ENCODE measurements around the gene MOCOS. TPM values are rescaled to one million over a fixed set of nuclear protein-coding genes. Genes with fewer than 3 reads are reported as not detected.

The MOCOS gene
- total and polyA plus RNA-seq, 4 donors, result 0.76 to 1.1 (median 0.83) TPM

GRCh38 chr18:36304723-36305122 lies 117.4 kb downstream of the MOCOS start:
- no CpG with 5 or more reads among the region's 3 CpGs for WGBS (ENCODE audit: insufficient coverage)
- no peaks in the 10 kb centered on the region for H3K27me3 ChIP-seq (ENCODE audit: control insufficient read depth, insufficient read depth, low read length)
- no peaks in the 10 kb centered on the region for H3K9me3 ChIP-seq (ENCODE audit: control insufficient read depth, insufficient read depth, low read length)
- no peak overlapping the region for H3K4me3 ChIP-seq (ENCODE audit: low read depth, low read length)
- H3K4me1 ChIP-seq (ENCODE audit: control insufficient read depth, insufficient read depth, low read length), result peaks cover 6% of the 10 kb centered on the region
- DNase-seq (ENCODE audit: low read depth in 4 of 6, low spot score in 6 of 6), result no peak
- H3K36me3 ChIP-seq (ENCODE audit: control insufficient read depth, insufficient read depth, low read length), result no peaks in the 10 kb centered on the region
- no peak overlapping the region for H3K27ac ChIP-seq (ENCODE audit: low read depth, low read length)

DNA sequence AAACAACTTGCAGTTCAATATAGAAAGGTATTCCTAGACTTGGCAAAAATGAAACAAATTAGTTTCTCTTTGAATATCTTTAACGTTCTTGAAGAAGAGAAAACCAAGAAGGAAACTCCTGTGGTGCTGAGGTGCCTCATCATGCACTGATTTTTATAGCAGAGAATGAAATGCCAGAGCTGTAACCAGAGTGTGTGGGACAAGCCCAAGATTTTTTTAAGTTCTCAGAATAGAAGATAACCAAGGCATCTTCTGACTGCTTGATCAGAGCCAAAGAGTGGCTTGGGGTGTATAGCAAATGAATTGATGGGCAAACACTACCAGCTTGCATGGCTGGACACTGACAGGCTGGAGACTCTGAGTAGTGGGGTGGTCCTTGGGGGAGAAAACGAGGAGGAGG lies 118.1 kb downstream of the MOCOS start:
- H3K27ac ChIP-seq (ENCODE audit: low read depth, low read length), result no peak overlapping the region
- no peaks in the 10 kb centered on the region for H3K36me3 ChIP-seq (ENCODE audit: control insufficient read depth, insufficient read depth, low read length)
- 50% methylated on average over 1 of the region's 2 CpGs for WGBS (ENCODE audit: insufficient coverage)
- no peak for DNase-seq (ENCODE audit: low read depth in 4 of 6, low spot score in 6 of 6)
- no peak overlapping the region for H3K4me3 ChIP-seq (ENCODE audit: low read depth, low read length)
- H3K4me1 ChIP-seq (ENCODE audit: control insufficient read depth, insufficient read depth, low read length), result peaks cover 2% of the 10 kb centered on the region
- H3K9me3 ChIP-seq (ENCODE audit: control insufficient read depth, insufficient read depth, low read length), result no peaks in the 10 kb centered on the region
- H3K27me3 ChIP-seq (ENCODE audit: control insufficient read depth, insufficient read depth, low read length), result no peaks in the 10 kb centered on the region

GRCh38 chr18:36307513-36307912 lies 120.2 kb downstream of the MOCOS start:
- no peaks in the 10 kb centered on the region for H3K27me3 ChIP-seq (ENCODE audit: control insufficient read depth, insufficient read depth, low read length)
- no peaks in the 10 kb centered on the region for H3K9me3 ChIP-seq (ENCODE audit: control insufficient read depth, insufficient read depth, low read length)
- H3K27ac ChIP-seq (ENCODE audit: low read depth, low read length), result no peak overlapping the region
- H3K4me3 ChIP-seq (ENCODE audit: low read depth, low read length), result no peak overlapping the region
- H3K4me1 ChIP-seq (ENCODE audit: control insufficient read depth, insufficient read depth, low read length), result no peaks in the 10 kb centered on the region
- DNase-seq (ENCODE audit: low read depth in 4 of 6, low spot score in 6 of 6), result no peak
- H3K36me3 ChIP-seq (ENCODE audit: control insufficient read depth, insufficient read depth, low read length), result peaks cover 3% of the 10 kb centered on the region

- 79% methylated on average over 6 of the region's 7 CpGs for WGBS (ENCODE audit: insufficient coverage)
These were observed 121.6 kb downstream of the MOCOS start for GRCh38 chr18:36308711-36309435.

GRCh38 chr18:36309436-36310391 lies 122.4 kb downstream of the MOCOS start:
- Histone ChIP-seq H3K9me3 (ENCODE audit: control insufficient read depth, insufficient read depth, low read length) (no peaks in the 10 kb centered on the region), H3K4me3 (ENCODE audit: low read depth, low read length) (no peak overlapping the region), H3K4me1 (ENCODE audit: control insufficient read depth, insufficient read depth, low read length) (no peaks in the 10 kb centered on the region), H3K27ac (ENCODE audit: low read depth, low read length) (no peak overlapping the region), H3K27me3 (ENCODE audit: control insufficient read depth, insufficient read depth, low read length) (no peaks in the 10 kb centered on the region), H3K36me3 (ENCODE audit: control insufficient read depth, insufficient read depth, low read length) (peaks cover 3% of the 10 kb centered on the region)
- 90% methylated on average over 4 of the region's 11 CpGs for WGBS (ENCODE audit: insufficient coverage)
- DNase-seq (ENCODE audit: low read depth in 4 of 6, low spot score in 6 of 6), result peak in 1 of 6 donors; percentile 8

More at GRCh38 chr18:36308711-36309435, 121.6 kb downstream of the MOCOS start:
- Histone ChIP-seq H3K9me3 (ENCODE audit: control insufficient read depth, insufficient read depth, low read length) (no peaks in the 10 kb centered on the region), H3K4me1 (ENCODE audit: control insufficient read depth, insufficient read depth, low read length) (no peaks in the 10 kb centered on the region), H3K4me3 (ENCODE audit: low read depth, low read length) (no peak overlapping the region), H3K27ac (ENCODE audit: low read depth, low read length) (no peak overlapping the region), H3K36me3 (ENCODE audit: control insufficient read depth, insufficient read depth, low read length) (peaks cover 3% of the 10 kb centered on the region), H3K27me3 (ENCODE audit: control insufficient read depth, insufficient read depth, low read length) (no peaks in the 10 kb centered on the region)
- DNase-seq (ENCODE audit: low read depth in 4 of 6, low spot score in 6 of 6), result no peak

DNA sequence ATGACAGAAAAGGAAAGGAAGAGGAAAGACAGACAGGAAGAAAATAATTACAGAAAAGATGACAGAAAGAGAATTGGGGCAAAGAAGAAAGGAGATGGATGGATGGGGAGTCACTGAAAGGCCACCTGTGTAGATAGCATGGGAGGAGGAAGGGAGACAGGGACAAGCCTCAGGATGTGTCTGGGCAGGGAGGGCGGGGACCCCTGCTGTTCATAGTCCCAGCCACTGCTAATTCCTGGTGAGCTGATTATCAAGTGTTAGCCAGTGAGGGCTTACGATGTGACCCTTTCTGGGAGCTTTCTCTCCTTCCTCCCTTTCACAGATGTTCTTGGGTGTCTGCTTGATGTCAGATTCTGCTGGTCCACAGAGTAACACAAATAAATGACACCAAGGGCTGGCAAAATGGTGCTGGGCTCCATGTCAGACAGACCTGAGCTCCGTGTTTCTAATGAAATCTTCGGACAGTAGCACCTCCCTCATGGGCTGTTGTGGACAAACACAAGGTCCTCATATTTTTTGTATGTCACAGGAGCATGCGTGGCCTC lies 123.8 kb downstream of the MOCOS start:
- DNase-seq (ENCODE audit: low read depth in 4 of 6, low spot score in 6 of 6), result no peak

DNA sequence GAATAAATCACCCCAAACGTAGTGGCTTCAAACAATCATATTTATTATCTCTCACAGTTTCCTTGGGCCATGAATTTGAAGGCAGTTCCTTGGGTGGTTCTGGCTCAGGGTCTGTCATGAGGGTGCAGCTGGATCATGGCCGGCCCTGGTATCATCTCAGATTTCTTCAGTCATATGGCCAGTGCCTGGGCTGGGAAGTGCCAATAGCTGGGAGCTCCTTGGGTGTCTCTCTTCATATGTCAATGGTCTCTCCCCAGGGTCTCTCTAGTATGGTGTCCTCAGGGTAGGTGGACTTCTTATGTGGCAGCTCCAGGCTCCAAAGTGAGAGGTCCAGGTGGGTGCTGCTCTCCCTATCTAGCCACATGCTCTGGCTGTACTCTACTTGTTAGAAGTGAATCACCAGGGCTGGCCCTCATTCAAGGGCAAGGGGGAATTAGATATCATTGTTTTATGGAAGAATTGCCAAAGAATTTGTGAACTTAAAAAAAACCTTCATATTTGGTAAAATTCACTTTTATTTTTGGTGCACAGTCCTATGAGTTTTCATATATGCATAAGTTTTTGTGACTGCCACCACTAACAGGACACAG lies 125.6 kb downstream of the MOCOS start:
- H3K4me1 ChIP-seq (ENCODE audit: control insufficient read depth, insufficient read depth, low read length), result no peaks in the 10 kb centered on the region
- WGBS (ENCODE audit: insufficient coverage), result 100% methylated on average over 1 of the region's 2 CpGs

More for the DNA sequence above, 123.8 kb downstream of the MOCOS start:
- Histone ChIP-seq H3K4me1 (ENCODE audit: control insufficient read depth, insufficient read depth, low read length) (no peaks in the 10 kb centered on the region), H3K27ac (ENCODE audit: low read depth, low read length) (no peak overlapping the region), H3K36me3 (ENCODE audit: control insufficient read depth, insufficient read depth, low read length) (peaks cover 3% of the 10 kb centered on the region), H3K9me3 (ENCODE audit: control insufficient read depth, insufficient read depth, low read length) (no peaks in the 10 kb centered on the region), H3K4me3 (ENCODE audit: low read depth, low read length) (no peak overlapping the region), H3K27me3 (ENCODE audit: control insufficient read depth, insufficient read depth, low read length) (no peaks in the 10 kb centered on the region)
- WGBS (ENCODE audit: insufficient coverage), result 98% methylated on average over 3 of the region's 5 CpGs

DNA sequence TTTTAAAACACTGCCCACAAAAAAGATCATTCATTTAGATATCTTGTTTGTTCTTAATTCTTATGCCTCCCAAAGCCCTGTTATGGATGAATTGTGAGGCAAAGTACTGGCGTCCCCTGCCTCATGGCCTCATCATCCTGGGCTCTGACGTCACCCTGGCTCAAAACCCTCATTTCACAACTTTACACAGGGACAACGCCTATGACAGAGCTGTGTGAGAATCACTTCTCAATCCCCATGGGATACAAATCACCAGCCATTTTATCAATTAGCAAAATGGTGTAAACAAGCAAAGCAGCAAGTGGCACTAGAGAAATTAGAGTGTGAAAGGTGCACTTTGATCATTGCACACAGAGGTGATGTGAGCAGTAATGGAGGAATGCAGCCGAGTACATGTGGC lies 126.8 kb downstream of the MOCOS start:
- Histone ChIP-seq H3K36me3 (ENCODE audit: control insufficient read depth, insufficient read depth, low read length) (peaks cover 3% of the 10 kb centered on the region), H3K27ac (ENCODE audit: low read depth, low read length) (no peak overlapping the region), H3K27me3 (ENCODE audit: control insufficient read depth, insufficient read depth, low read length) (no peaks in the 10 kb centered on the region), H3K4me3 (ENCODE audit: low read depth, low read length) (no peak overlapping the region), H3K4me1 (ENCODE audit: control insufficient read depth, insufficient read depth, low read length) (no peaks in the 10 kb centered on the region), H3K9me3 (ENCODE audit: control insufficient read depth, insufficient read depth, low read length) (peaks cover 2% of the 10 kb centered on the region)
- 71% methylated on average over 4 of the region's 4 CpGs for WGBS (ENCODE audit: insufficient coverage)
- DNase-seq (ENCODE audit: low read depth in 4 of 6, low spot score in 6 of 6), result no peak

More for the DNA sequence above, 125.6 kb downstream of the MOCOS start:
- Histone ChIP-seq H3K27ac (ENCODE audit: low read depth, low read length) (no peak overlapping the region), H3K9me3 (ENCODE audit: control insufficient read depth, insufficient read depth, low read length) (no peaks in the 10 kb centered on the region), H3K4me3 (ENCODE audit: low read depth, low read length) (no peak overlapping the region), H3K36me3 (ENCODE audit: control insufficient read depth, insufficient read depth, low read length) (peaks cover 3% of the 10 kb centered on the region), H3K27me3 (ENCODE audit: control insufficient read depth, insufficient read depth, low read length) (no peaks in the 10 kb centered on the region)
- no peak for DNase-seq (ENCODE audit: low read depth in 4 of 6, low spot score in 6 of 6)

DNA sequence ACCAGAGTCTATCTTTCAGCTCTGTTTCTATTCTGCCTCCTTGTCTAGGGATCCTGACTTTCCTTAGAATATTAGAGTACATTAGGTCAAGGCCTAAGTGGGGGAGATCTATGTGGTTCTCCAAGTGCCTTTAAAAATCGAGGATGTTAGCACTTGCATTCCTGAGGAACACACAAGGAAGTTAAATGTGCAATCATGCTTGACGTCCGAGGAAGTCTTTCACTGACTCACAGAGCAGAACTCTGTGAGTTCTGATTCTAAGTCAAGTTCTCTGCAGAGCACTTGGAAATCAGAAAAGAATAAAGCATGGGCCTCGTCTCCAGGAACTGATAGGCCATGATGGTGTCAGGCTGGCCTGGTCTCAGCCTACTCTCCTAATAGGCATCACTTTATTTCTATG lies 127.5 kb downstream of the MOCOS start:
- no peak for DNase-seq (ENCODE audit: low read depth in 4 of 6, low spot score in 6 of 6)
- H3K9me3 ChIP-seq (ENCODE audit: control insufficient read depth, insufficient read depth, low read length), result peaks cover 3% of the 10 kb centered on the region
- no peaks in the 10 kb centered on the region for H3K4me1 ChIP-seq (ENCODE audit: control insufficient read depth, insufficient read depth, low read length)
- peaks cover 3% of the 10 kb centered on the region for H3K36me3 ChIP-seq (ENCODE audit: control insufficient read depth, insufficient read depth, low read length)
- H3K4me3 ChIP-seq (ENCODE audit: low read depth, low read length), result no peak overlapping the region
- no peak overlapping the region for H3K27ac ChIP-seq (ENCODE audit: low read depth, low read length)
- no peaks in the 10 kb centered on the region for H3K27me3 ChIP-seq (ENCODE audit: control insufficient read depth, insufficient read depth, low read length)
- 57% methylated on average over 4 of the region's 4 CpGs for WGBS (ENCODE audit: insufficient coverage)
